Ovary (tissue), 3 donors: Measurements from ENCODE around the gene SLAMF9.

Experiments
- CTCF ChIP-seq, 3 donors: fragments of 450-650 bp in 2 of 3; fragments of 200-600 bp in 1 of 3; IDR thresholded peaks; one replicate each; pipeline versions ENCODE4 v1.5.1 to v1.8.0; 2016 to 2022; ENCODE audit warnings: antibody characterized with exemption in 3 of 3, mild to moderate bottlenecking in 1 of 3
- EP300 ChIP-seq: sonication (generic); formaldehyde crosslinking; IDR thresholded peaks from one replicate; pipeline ENCODE4 v1.6.1; 2017; ENCODE audit warnings: antibody characterized with exemption
- POLR2A ChIP-seq: fragments of 450-650 bp; IDR thresholded peaks from one replicate; pipeline ENCODE4 v1.6.1; 2017; ENCODE audit warnings: antibody characterized with exemption, mild to moderate bottlenecking, moderate library complexity
- donor health status: DM: no; HTN: no; CAD: no.

DNA sequence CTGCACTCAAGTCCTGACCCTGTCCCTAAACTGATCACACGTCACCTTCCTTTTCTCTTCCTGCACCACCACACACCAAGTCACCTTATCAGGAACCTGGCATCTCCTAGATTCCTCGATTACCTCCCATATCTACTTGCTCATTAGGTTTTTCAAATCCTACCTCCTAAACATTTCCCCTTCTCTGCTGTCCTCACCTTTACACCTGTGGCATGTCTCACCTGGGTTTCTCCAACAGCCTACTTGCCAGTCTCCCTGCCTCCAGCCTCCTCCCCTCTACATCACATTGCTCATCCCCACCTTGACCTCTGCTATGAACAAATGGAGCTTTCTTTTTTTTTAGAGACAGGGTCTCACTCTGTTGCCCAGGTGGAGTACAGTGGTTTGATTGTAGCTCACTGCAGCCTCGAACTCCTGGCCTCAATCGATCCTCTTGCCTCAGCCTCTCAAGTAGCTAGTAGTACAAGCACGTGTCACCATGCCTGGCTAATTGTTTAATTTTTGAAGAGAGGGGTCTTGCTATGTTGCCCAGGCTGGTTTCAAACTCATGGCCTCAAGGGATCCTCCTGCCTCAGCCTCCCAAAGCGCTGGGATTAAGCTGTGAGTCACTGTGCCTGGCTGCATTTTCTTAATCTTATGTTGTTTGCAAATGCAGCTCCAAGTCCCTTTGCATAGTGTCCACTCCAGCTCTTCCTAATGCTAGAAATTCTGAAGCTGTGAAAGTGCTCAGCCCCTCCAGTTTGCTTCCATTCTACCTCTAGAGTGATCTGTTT is 14.9 kb downstream of the SLAMF9 start:
- TF ChIP-seq CTCF (IDR thresholded peaks at IDR 0.05), result no peak
- no peak for TF ChIP-seq POLR2A
- TF ChIP-seq EP300, result no peak
